Fibroblast of peridontal ligament (primary cell): Measurements from ENCODE around the gene SC5D.

Source experiments
- DNase-seq: peaks from one replicate; pipeline ENCODE4 v3.0.0-alpha.2; 2010; ENCODE audit errors: extremely low read depth

SC5D gene

GRCh38 chr11:121291896-121292494 lies 576 bp upstream of the SC5D start:
- peak; percentile 29 for DNase-seq

DNA sequence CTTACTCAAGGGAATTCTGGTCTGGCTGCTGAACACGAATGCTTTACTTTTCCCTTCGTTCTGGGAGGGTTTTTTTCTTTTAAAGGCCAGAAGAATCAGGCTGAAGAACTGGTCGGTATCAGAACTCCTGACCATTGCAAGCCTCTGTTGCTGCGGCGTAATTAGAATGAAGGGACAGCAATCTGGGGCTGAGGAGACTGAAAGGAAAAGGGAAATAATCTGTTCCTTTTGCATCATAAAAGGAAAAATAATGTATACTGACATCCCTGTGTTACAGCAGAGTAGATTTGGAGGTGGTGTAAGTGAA lies 670 bp downstream of the SC5D start:
- peak; percentile 68 for DNase-seq

- DNase-seq, result no peak
Measured at GRCh38 chr11:121295246-121296029, 2.9 kb downstream of the SC5D start.

DNA sequence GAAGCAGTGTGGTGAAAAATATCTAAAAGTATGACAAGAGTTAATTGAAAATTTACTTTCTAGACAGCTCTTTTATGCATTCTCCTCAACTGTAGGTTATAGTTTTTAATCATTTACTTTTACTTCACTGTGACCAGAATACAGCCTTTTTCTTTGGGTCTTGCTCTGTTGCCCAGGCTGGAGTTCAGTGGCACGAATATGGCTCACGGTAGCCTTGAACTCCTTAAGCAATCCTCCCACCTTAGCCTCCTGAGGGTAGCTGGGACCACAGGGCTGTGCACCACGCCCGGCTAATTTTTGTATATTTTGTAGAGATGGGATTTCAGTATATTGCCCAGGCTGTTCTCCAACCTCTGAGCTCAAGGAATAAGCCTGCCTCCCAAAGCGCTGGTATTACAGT lies 5.3 kb downstream of the SC5D start:
- DNase-seq, result no peak

- DNase-seq, result no peak
Measured at GRCh38 chr11:121298774-121299173, 6.2 kb downstream of the SC5D start.

DNA sequence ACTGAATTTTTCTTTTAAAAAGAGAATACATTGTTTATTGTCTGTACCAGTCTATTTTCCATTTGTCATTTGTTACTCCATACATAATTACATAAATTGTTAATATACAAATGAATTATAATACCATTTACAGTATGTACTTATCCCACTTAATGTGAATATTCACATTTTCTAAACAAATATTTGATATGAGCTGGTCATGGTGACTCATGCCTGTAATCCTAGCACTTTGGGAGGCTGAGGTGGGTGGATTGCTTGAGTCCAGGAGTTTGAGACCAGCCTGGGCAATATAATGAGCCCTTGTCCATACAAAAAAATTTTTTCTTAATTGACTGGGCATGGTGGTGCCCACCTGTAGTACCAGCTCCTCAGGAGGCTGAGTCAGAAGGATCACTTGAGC lies 6.8 kb downstream of the SC5D start:
- DNase-seq, result no peak

DNA sequence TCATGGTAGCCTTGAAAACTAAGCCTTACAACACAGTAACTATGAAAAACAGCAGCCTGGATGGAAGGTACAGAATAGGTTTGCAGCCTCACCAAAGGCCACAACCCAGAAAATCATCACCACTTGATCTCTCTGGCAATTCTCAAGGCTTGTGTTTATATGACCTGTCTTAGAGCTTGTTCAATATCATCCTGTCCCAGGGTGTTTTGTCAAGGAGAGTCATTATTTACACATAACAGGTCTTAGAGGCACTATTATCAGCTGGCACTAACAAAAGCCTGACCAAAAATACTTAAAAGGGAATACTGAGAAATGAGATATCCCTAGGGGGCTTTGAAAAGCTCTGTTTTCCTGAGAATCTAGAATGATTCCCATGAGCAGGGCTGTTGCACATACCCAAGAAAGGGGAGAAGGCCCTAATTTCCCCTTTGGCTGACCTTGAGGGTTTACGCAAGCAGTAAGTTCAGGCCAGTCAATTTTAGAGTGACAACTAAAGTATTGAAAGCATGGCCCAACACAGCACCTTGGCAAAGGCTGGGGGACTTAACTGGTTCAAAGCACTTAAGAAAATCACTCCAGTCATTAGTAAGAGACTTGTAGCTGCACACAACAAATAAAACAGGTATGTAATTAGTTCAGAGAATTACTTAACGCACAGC lies 7.9 kb downstream of the SC5D start:
- DNase-seq, result peak; percentile 16

DNA sequence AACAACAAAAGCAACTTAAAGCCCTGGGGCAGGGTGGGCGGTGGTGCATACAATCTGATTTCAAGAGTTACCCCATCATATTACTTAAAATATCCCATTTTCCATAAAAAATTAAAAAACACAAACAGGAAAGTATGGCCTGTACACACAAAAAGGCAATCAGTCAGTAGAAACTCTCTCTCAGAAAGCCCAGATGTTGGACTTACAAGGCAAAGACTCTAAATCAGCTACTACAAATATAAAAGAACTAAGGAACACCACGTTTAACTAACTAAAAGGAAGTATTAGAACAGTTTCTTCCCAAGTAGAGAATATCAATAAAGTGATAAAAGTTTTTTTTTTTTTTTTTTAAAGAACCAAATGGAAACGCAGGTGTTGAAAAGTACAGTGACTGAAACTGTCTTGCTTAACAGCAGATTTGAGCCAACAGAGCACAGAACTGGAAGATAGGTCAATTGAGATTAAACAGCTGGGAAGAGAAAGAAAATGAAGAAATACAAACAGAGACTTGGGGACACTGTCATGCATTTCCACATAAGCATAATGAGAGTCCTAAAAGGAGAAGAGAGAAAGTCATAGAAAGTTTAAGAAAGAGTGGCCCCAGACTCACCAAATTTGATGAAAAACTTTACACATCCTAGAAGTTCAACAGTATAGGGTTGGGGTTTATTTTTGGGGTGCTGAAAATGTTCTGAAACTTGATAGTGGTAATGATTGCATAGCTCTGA lies 8.6 kb downstream of the SC5D start:
- no peak for DNase-seq

GRCh38 chr11:121304759-121305158 lies 12.2 kb downstream of the SC5D start:
- DNase-seq, result peak; percentile 74

- DNase-seq, result no peak
Measured at GRCh38 chr11:121308816-121309215, 16.2 kb downstream of the SC5D start.

- no peak for DNase-seq
Measured at GRCh38 chr11:121309688-121310087, 17.1 kb downstream of the SC5D start.

DNA sequence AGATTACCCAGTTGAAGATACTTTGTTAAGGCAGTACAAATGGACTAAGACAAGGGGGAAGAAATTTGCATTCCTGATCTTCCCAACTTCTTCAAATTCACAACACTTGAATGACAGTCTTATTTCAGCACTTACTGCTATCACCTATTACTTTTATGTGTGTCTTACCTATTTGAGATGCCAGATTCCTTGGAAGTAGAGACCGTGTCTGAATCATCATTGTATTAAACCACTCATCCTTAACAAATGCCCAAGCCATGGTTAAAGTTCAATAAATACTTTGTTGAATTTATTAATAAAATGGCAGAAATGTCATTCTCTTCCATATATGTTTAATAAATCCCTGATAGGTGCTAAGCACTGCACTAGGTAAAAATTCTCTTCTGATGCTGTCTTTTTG lies 18.3 kb downstream of the SC5D start:
- no peak for DNase-seq

GRCh38 chr11:121311373-121311772 lies 18.8 kb downstream of the SC5D start:
- DNase-seq, result no peak

DNA sequence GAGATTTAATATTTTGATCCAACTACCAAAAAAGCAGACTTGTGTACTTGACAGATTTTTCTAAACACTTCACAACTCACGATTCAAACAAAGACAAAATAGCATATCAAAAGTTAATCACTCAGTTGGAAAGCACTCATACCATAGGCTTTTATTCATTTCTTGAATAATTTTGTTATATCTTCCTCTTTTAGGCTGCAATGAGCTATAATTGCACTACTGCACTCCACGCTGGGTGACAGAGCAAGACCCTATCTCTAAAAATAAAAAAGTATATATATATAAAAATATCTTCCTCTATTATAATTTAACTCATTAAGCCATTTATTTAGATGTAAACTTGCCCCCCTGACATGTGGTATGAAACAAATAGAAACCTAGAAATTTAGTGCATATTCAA lies 19.9 kb downstream of the SC5D start:
- DNase-seq, result no peak

DNA sequence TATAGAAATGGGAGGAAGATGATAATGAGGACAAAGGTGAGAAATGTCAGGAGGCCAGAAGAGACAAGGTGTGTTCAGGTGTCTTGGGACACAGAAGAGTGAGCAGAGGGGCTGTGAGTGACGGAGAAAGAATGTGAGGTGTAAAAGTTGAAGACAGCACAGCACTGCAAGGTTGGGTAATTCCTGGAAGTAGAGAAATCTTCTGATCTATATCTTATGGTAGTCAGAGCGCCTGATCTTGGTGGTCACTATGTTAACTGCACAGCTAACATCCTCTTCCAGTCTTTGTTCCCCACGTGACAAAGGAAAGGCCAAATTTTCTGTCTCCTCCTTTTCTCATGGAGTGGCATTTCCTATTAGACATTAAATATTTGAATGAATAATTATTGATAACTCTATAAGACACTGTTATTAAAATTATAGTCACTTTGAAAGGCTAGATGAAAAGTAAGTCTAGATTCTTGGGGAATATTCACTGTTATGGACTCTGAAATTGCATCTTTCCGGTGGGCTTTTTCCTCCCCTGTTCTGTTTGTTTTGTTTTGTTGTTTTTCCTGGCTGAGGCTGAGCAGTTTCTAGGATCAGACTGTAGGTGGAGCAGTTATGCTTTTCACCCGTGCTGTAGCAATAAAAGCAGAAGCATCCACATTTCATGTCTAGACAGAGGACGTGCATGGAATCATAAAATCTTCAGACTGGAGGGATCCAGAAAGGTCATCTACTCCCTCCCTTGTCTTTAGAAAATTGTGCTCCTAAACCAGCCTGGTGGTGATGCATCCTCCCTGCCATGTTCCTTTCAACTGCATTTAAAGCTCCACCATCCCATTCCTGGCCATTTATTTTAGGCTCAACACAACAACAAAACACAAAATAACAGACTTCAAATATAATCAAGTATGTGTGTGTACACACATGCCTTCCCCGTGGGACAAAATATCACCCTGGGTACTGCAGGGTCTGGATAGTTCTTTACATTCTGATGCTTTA lies 26.6 kb downstream of the SC5D start:
- DNase-seq, result peak; percentile 72

GRCh38 chr11:121321614-121322243 lies 29.2 kb downstream of the SC5D start:
- peak; percentile 39 for DNase-seq

DNA sequence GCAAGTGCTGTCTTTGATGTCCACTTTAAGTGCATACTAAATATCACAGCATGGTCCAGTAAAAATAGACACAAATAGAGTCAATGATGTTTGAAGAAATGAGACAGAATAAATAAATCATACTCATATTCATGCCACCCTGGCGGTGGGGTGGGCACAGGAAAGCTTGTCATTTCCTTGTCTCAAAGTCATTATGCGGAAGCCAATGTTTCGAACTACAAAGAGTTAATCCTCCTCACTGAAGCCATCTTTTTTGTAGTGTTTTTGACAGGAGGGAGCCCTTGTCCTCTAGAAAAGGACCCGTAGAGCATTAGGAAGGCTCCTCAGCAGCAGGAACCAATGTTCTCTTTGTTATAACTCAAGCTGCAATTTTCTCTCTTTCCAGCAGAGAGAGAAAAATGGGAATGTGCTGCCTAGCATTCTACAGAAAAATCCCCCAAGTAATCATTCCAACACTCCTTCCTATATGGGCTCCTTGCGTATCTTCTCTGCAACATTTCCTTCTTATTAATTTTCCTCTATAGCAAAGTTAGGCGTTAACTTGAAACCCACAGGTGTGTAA lies 30.6 kb downstream of the SC5D start:
- peak; percentile 7 for DNase-seq

- DNase-seq, result no peak
Measured at GRCh38 chr11:121326230-121326629, 33.7 kb downstream of the SC5D start.

DNA sequence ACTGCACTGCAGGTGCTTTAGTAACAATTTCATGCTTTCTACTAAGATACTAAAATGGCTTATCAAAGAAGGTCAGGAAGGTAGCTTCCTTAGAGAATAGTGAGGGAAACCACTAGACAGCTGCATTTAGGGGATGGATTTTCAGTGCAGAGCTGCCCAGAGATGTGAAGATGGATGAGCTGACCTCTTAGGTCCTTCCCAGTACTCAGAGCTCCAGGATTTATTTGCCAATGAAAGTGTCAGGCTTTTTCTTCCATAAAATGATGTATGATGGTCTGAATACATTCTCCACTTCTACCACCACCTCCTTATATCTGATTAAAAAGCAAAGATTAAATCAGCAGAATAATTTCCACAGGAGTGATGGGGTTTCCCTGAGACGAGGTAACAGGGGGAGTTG lies 35.0 kb downstream of the SC5D start:
- DNase-seq, result no peak

GRCh38 chr11:121328176-121328966 lies 35.8 kb downstream of the SC5D start:
- DNase-seq, result no peak
